CD4-positive, CD25-positive, alpha-beta regulatory T cell (primary cell): Measurements from ENCODE around the gene RHOC. TPM values are rescaled to one million over a fixed set of nuclear protein-coding genes. Genes with fewer than 3 reads are reported as not detected.
"Not testable (repeated sequence)": the region's sequence is repeated elsewhere in the genome, so short reads cannot be mapped to it uniquely, and the experiment has no call there.

Source experiments
- ATAC-seq, 2 donors: fragments of 150-1000 bp; cut with Tn5 transposase; one replicate each; pipeline ENCODE4 v1.10.0; 2021; ENCODE audit warnings: low read depth in 2 of 2, moderate number of reproducible peaks in 2 of 2, moderate library complexity in 1 of 2
- DNase-seq, 3 donors: peaks; one replicate each; pipeline versions ENCODE4 v3.0.0 to v3.0.0-alpha.2; 2012 to 2022; ENCODE audit warnings: mixed read lengths in 1 of 3
- H3K27ac ChIP-seq: one replicate; pipeline ENCODE4 v1.7.0; 2013; ENCODE audit warnings: mild to moderate bottlenecking, low read length; ENCODE audit not compliant: insufficient read depth, poor library complexity, severe bottlenecking
- H3K27me3 ChIP-seq: one replicate; pipeline ENCODE4 v1.7.0; 2013; ENCODE audit warnings: low read length; ENCODE audit not compliant: control insufficient read depth, insufficient read depth
- H3K36me3 ChIP-seq: one replicate; pipeline ENCODE4 v1.7.0; 2013; ENCODE audit warnings: mild to moderate bottlenecking, low read length, moderate library complexity; ENCODE audit not compliant: control insufficient read depth, insufficient read depth
- H3K4me1 ChIP-seq: 2 replicates; pipeline ENCODE4 v1.7.0; 2013; ENCODE audit warnings: mild to moderate bottlenecking, low read length; ENCODE audit not compliant: insufficient read depth, control insufficient read depth, poor library complexity, severe bottlenecking
- H3K4me3 ChIP-seq: one replicate; pipeline ENCODE4 v1.7.0; 2013; ENCODE audit warnings: low read depth, mild to moderate bottlenecking, low read length, moderate library complexity
- H3K9me3 ChIP-seq, 2 experiments: 1 replicate in 1 of 2; 2 replicates in 1 of 2; pipeline ENCODE4 v1.7.0; 2013; ENCODE audit warnings: low read length in 2 of 2, mild to moderate bottlenecking in 1 of 2, moderate library complexity in 1 of 2; ENCODE audit not compliant: control insufficient read depth in 2 of 2
- H3K27ac Mint-ChIP-seq, 3 donors: one replicate each; pipeline ENCODE4 v1.8.0; 2020 to 2022; ENCODE audit warnings: mild to moderate bottlenecking in 3 of 3, mixed read lengths in 3 of 3, moderate library complexity in 2 of 3
- H3K27me3 Mint-ChIP-seq: one replicate; pipeline ENCODE4 v1.8.0; 2022; ENCODE audit warnings: mild to moderate bottlenecking, mixed read lengths
- H3K36me3 Mint-ChIP-seq: one replicate; pipeline ENCODE4 v1.8.0; 2020; ENCODE audit warnings: mixed read lengths
- H3K4me1 Mint-ChIP-seq, 4 donors: one replicate each; pipeline ENCODE4 v1.8.0; 2020 to 2022; ENCODE audit warnings: mixed read lengths in 4 of 4, mild to moderate bottlenecking in 1 of 4
- H3K4me3 Mint-ChIP-seq, 4 donors: one replicate each; pipeline ENCODE4 v1.8.0; 2020 to 2022; ENCODE audit warnings: mild to moderate bottlenecking in 4 of 4, mixed read lengths in 4 of 4, moderate library complexity in 3 of 4
- H3K9me3 Mint-ChIP-seq, 7 donors: one replicate each; pipeline ENCODE4 v1.8.0; 2020 to 2022; ENCODE audit warnings: mixed read lengths in 7 of 7, mild to moderate bottlenecking in 3 of 7, moderate library complexity in 2 of 7
- polyA plus RNA-seq, 4 donors: library from polyadenylated mRNA; unstranded; fragments of 300-500 nt; fragmentation: Illumina TruSeq; gene quantifications; one replicate each; pipeline ENCODE4 v1.2.3, GENCODE V29; 2021
- total RNA-seq: library from RNA; stranded (reverse); gene quantifications from one replicate; pipeline ENCODE4 v1.2.3, GENCODE V29; 2022

RHOC gene
- total and polyA plus RNA-seq, 5 donors from 2014 or later, result 17.4 to 34.1 (median 28.8) TPM

GRCh38 chr1:112731451-112731850 is 24.5 kb upstream of the RHOC start:
- Histone ChIP-seq H3K9me3 (no peaks in the 10 kb centered on the region), H3K4me1 (no peaks in the 10 kb centered on the region), H3K27ac (no peak overlapping the region), H3K27me3 (no peaks in the 10 kb centered on the region), H3K36me3 (no peaks in the 10 kb centered on the region), H3K4me3 (no peak overlapping the region)
- no peaks in the 10 kb centered on the region for H3K9me3 Mint-ChIP-seq
- no peak overlapping the region for H3K27ac Mint-ChIP-seq
- H3K27me3 Mint-ChIP-seq, result peaks cover 14% of the 10 kb centered on the region
- H3K36me3 Mint-ChIP-seq, result no peaks in the 10 kb centered on the region
- H3K4me3 Mint-ChIP-seq, result no peak overlapping the region
- DNase-seq, result no peak
- no peaks in the 10 kb centered on the region for H3K4me1 Mint-ChIP-seq
- ATAC-seq, result no peak

- H3K9me3 Mint-ChIP-seq, result no peaks in the 10 kb centered on the region
- H3K27me3 Mint-ChIP-seq, result peaks cover 14% of the 10 kb centered on the region
- H3K27me3 ChIP-seq, result no peaks in the 10 kb centered on the region
- no peaks in the 10 kb centered on the region for H3K36me3 Mint-ChIP-seq
- ATAC-seq (no peak), DNase-seq (no peak)
- no peak overlapping the region for H3K27ac Mint-ChIP-seq
- H3K4me1 Mint-ChIP-seq, result no peaks in the 10 kb centered on the region
- H3K4me3 ChIP-seq, result no peak overlapping the region
- H3K9me3 ChIP-seq, result no peaks in the 10 kb centered on the region
- H3K4me3 Mint-ChIP-seq, result no peak overlapping the region
- H3K27ac ChIP-seq, result no peak overlapping the region
- H3K36me3 ChIP-seq, result no peaks in the 10 kb centered on the region
- no peaks in the 10 kb centered on the region for H3K4me1 ChIP-seq
These were observed 23.0 kb upstream of the RHOC start for GRCh38 chr1:112729909-112730308.

- H3K36me3 ChIP-seq, H3K9me3 ChIP-seq, ATAC-seq, H3K27me3 ChIP-seq, H3K36me3 Mint-ChIP-seq, H3K4me3 ChIP-seq, H3K27ac Mint-ChIP-seq, DNase-seq, H3K9me3 Mint-ChIP-seq, H3K4me1 Mint-ChIP-seq, H3K27ac ChIP-seq, H3K4me3 Mint-ChIP-seq, H3K4me1 ChIP-seq: not testable (repeated sequence)
- peaks cover 14% of the 10 kb centered on the region for H3K27me3 Mint-ChIP-seq
These were observed 22.1 kb upstream of the RHOC start for GRCh38 chr1:112729011-112729410.

- not testable (repeated sequence) for DNase-seq
- H3K27me3 Mint-ChIP-seq, result peaks cover 14% of the 10 kb centered on the region
These were observed 21.5 kb upstream of the RHOC start for GRCh38 chr1:112728306-112728971.

GRCh38 chr1:112727716-112728115 is 20.8 kb upstream of the RHOC start:
- Histone ChIP-seq H3K9me3 (no peaks in the 10 kb centered on the region), H3K27ac (no peak overlapping the region), H3K27me3 (peaks cover 5% of the 10 kb centered on the region), H3K4me1 (no peaks in the 10 kb centered on the region), H3K4me3 (no peak overlapping the region), H3K36me3 (no peaks in the 10 kb centered on the region)
- ATAC-seq (no peak), DNase-seq (no peak)
- Mint-ChIP-seq H3K27me3 (peaks cover 14% of the 10 kb centered on the region), H3K27ac (no peak overlapping the region), H3K9me3 (no peaks in the 10 kb centered on the region), H3K4me1 (peaks cover 0 to 8% (median 0%) of the 10 kb centered on the region in 4 donors), H3K4me3 (no peak overlapping the region), H3K36me3 (no peaks in the 10 kb centered on the region)

More at GRCh38 chr1:112728306-112728971, 21.5 kb upstream of the RHOC start:
- H3K4me3 Mint-ChIP-seq, H3K27ac ChIP-seq, ATAC-seq, H3K27me3 ChIP-seq, H3K4me1 ChIP-seq, H3K4me1 Mint-ChIP-seq, H3K27ac Mint-ChIP-seq, H3K36me3 Mint-ChIP-seq, H3K9me3 Mint-ChIP-seq, H3K9me3 ChIP-seq, H3K4me3 ChIP-seq, H3K36me3 ChIP-seq: not testable (repeated sequence)

GRCh38 chr1:112724240-112724639 is 17.3 kb upstream of the RHOC start:
- H3K27ac ChIP-seq, H3K36me3 ChIP-seq, H3K4me3 Mint-ChIP-seq, H3K9me3 ChIP-seq, DNase-seq, ATAC-seq, H3K36me3 Mint-ChIP-seq, H3K9me3 Mint-ChIP-seq, H3K27me3 ChIP-seq, H3K27ac Mint-ChIP-seq, H3K4me1 ChIP-seq, H3K4me3 ChIP-seq: not testable (repeated sequence)
- H3K4me1 Mint-ChIP-seq, result peaks cover 0 to 10% (median 2%) of the 10 kb centered on the region in 4 donors
- H3K27me3 Mint-ChIP-seq, result peaks cover 26% of the 10 kb centered on the region

- Histone ChIP-seq H3K27me3 (peaks cover 5% of the 10 kb centered on the region), H3K4me3 (no peak overlapping the region), H3K4me1 (peaks cover 7% of the 10 kb centered on the region), H3K27ac (no peak overlapping the region), H3K36me3 (no peaks in the 10 kb centered on the region), H3K9me3 (no peaks in the 10 kb centered on the region)
- no peaks in the 10 kb centered on the region for H3K9me3 Mint-ChIP-seq
- peaks cover 26% of the 10 kb centered on the region for H3K27me3 Mint-ChIP-seq
- H3K36me3 Mint-ChIP-seq, result no peaks in the 10 kb centered on the region
- no peak overlapping the region for H3K27ac Mint-ChIP-seq
- peak overlapping the region in 1 of 4 donors; percentile 65 for H3K4me3 Mint-ChIP-seq
- no peak for DNase-seq
- no peak for ATAC-seq
- peaks cover 0 to 12% (median 4%) of the 10 kb centered on the region in 4 donors for H3K4me1 Mint-ChIP-seq
These were observed 16.5 kb upstream of the RHOC start for GRCh38 chr1:112723511-112723839.
